Coronary artery (tissue), 2 donors: Measurements from ENCODE around the gene CA12.

ENCODE experiments used
- DNase-seq: peaks from one replicate; pipeline ENCODE4 v3.0.0-alpha.2; 2017; ENCODE audit warnings: low spot score
- H3K27ac ChIP-seq, 2 donors: fragments of 200-600 bp; sonication (generic); one replicate each; pipeline ENCODE4 v1.5.1; 2016 to 2019
- H3K4me3 ChIP-seq: fragments of 200-600 bp; sonication (generic); 2 replicates; pipeline ENCODE4 v1.5.1; 2016; ENCODE audit warnings: mild to moderate bottlenecking, moderate library complexity
- TF ChIP-seq, protein P1 (sequence below): fragments of 200-600 bp; sonication (generic); IDR thresholded peaks from one replicate; pipeline ENCODE4 v1.5.1; 2019; ENCODE audit warnings: antibody characterized with exemption

The CA12 gene

GRCh38 chr15:63392361-63393009 lies 10.8 kb upstream of the CA12 start:
- H3K4me3 ChIP-seq, result no peak overlapping the region

DNA sequence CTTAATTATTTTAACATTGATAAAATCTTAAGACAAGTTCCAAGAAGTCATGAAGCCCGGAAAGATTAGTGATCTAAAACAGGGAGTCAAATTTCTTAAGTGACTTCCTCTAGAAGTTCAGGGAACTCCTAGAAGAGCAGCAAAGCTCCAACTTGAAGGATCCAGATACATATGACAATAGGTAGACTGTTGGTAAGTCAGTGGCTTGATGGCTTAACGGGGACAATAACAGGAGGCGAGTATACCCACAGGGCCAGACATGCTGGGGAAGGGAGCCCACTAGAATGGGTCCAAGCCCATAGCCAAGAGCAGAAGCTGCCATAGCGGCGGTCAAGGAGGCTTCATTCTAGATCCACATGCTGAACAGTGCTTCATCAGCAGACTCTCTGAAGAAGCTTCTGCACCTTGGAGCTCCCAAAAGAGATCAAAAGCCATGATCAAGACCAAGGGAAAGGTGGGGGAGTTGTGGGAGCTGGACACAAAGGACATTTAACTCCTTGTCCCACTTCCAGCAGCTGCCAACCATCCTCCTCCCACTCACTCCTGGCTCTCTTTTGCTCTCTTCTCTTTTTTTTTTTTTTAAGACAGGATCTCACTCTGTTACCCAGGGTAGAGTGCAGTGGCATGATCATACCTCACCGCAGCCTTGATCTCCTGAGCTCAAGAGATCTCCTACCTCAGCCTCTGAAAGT lies 10.2 kb upstream of the CA12 start:
- peak; percentile 47 for DNase-seq
- TF ChIP-seq, protein P1, sequence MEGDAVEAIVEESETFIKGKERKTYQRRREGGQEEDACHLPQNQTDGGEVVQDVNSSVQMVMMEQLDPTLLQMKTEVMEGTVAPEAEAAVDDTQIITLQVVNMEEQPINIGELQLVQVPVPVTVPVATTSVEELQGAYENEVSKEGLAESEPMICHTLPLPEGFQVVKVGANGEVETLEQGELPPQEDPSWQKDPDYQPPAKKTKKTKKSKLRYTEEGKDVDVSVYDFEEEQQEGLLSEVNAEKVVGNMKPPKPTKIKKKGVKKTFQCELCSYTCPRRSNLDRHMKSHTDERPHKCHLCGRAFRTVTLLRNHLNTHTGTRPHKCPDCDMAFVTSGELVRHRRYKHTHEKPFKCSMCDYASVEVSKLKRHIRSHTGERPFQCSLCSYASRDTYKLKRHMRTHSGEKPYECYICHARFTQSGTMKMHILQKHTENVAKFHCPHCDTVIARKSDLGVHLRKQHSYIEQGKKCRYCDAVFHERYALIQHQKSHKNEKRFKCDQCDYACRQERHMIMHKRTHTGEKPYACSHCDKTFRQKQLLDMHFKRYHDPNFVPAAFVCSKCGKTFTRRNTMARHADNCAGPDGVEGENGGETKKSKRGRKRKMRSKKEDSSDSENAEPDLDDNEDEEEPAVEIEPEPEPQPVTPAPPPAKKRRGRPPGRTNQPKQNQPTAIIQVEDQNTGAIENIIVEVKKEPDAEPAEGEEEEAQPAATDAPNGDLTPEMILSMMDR, result no peak
- Histone ChIP-seq H3K27ac (no peak overlapping the region), H3K4me3 (no peak overlapping the region)

More at GRCh38 chr15:63392361-63393009, 10.8 kb upstream of the CA12 start:
- no peak overlapping the region for H3K27ac ChIP-seq
- TF ChIP-seq, protein P1, result no peak
- peak; percentile 2 for DNase-seq

DNA sequence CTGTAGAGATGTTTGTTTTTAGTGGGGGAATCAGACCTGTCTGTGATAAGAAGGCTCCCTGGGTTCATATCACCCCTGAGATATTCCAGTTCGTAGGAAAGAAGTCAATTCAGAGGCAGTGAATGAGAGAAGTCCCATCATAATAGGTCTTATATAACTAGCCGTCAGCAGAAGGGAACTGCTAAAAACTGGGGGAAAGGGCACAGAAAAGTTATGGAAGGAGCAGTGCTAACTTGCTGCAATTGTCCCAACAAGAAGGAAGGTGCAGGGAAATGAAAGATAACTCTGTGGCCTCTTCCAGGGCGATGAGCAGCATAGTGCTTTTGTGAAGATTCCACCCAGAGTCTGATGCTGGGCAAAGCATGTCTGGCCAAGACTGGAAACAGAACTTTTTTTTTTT lies 9.0 kb upstream of the CA12 start:
- TF ChIP-seq, protein P1, result no peak
- DNase-seq, result no peak
- Histone ChIP-seq H3K4me3 (no peak overlapping the region), H3K27ac (no peak overlapping the region)

GRCh38 chr15:63389902-63390670 lies 8.4 kb upstream of the CA12 start:
- DNase-seq, result no peak
- no peak overlapping the region for H3K27ac ChIP-seq
- TF ChIP-seq, protein P1, result no peak
- no peak overlapping the region for H3K4me3 ChIP-seq

- DNase-seq, result no peak
- H3K27ac ChIP-seq, result no peak overlapping the region
- H3K4me3 ChIP-seq, result no peak overlapping the region
- TF ChIP-seq, protein P1, result no peak
Observed at GRCh38 chr15:63388511-63388910, 6.9 kb upstream of the CA12 start.

- DNase-seq, result no peak
- no peak overlapping the region for H3K27ac ChIP-seq
Observed at GRCh38 chr15:63387748-63388493, 6.3 kb upstream of the CA12 start.

More at GRCh38 chr15:63387748-63388493, 6.3 kb upstream of the CA12 start:
- TF ChIP-seq, protein P1, result no peak
- H3K4me3 ChIP-seq, result no peak overlapping the region
